Measurements from ENCODE around the gene SIK2. TPM values are rescaled to one million over a fixed set of nuclear protein-coding genes. Genes with fewer than 3 reads are reported as not detected.

The SIK2 gene
- total and polyA plus RNA-seq, 9 of the 15 experiments (the other 6 are each of a cell fraction or from before 2014, with no cell fraction given) = 0.74 to 11.6 (median 3.8) TPM

- no peak for TF ChIP-seq CHAMP1 (IDR thresholded peaks at IDR 0.05)
- TF ChIP-seq, protein P1, sequence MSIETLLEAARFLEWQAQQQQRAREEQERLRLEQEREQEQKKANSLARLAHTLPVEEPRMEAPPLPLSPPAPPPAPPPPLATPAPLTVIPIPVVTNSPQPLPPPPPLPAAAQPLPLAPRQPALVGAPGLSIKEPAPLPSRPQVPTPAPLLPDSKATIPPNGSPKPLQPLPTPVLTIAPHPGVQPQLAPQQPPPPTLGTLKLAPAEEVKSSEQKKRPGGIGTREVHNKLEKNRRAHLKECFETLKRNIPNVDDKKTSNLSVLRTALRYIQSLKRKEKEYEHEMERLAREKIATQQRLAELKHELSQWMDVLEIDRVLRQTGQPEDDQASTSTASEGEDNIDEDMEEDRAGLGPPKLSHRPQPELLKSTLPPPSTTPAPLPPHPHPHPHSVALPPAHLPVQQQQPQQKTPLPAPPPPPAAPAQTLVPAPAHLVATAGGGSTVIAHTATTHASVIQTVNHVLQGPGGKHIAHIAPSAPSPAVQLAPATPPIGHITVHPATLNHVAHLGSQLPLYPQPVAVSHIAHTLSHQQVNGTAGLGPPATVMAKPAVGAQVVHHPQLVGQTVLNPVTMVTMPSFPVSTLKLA (conservative IDR thresholded peaks at IDR 0.05) = no peak
- TF ChIP-seq XRCC3 (IDR thresholded peaks at IDR 0.05) = no peak
- TF ChIP-seq MCM7 (IDR thresholded peaks at IDR 0.05) = no peak
Measured at GRCh38 chr11:111693224-111693937, 91.1 kb downstream of the SIK2 start (continued).

GRCh38 chr11:111694851-111695250, 92.6 kb downstream of the SIK2 start:
- intact Hi-C loops (cut with micrococcal nuclease) (loop anchor here (5.0 kb wide), 1 partner anchor 93 kb away; the partner anchor contains the start of gene SIK2), in situ Hi-C loops (cut with MboI) (no loop called here)
- Histone ChIP-seq H2AFZ (ENCODE audit: low read depth, low read length) (no peak overlapping the region), H3K9ac (ENCODE audit: insufficient read depth in 1 of 2, low read depth in 2 of 2, low read length in 2 of 2) (no peak overlapping the region), H3K79me2 (ENCODE audit: control insufficient read depth, insufficient read depth, low read length) (peaks cover 5% of the 10 kb centered on the region; the same call in 2 of the 3 replicates), H3K27ac (ENCODE audit: extremely low read depth, low read depth, low read length) (no peak overlapping the region), H3K9me1 (ENCODE audit: control insufficient read depth, insufficient read depth, low read length) (no peaks in the 10 kb centered on the region), H3K27me3 (ENCODE audit: control insufficient read depth in 2 of 2, insufficient read depth in 2 of 2, low read length in 2 of 2) (no peaks in the 10 kb centered on the region), H4K20me1 (replicated peaks; ENCODE audit: control insufficient read depth, insufficient read depth, low read length) (no peaks in the 10 kb centered on the region), H3K36me3 (ENCODE audit: control insufficient read depth, insufficient read depth, low read length) (no peaks in the 10 kb centered on the region; the same call in 2 of the 3 replicates), H3K4me1 (replicated peaks in 1 of 2; ENCODE audit: control insufficient read depth in 2 of 2, insufficient read depth in 2 of 2, low read length in 2 of 2) (peaks cover 14 to 38% of the 10 kb centered on the region in 2 experiments; a peak in 4 of 5 replicates), H3K4me2 (ENCODE audit: insufficient read depth, low read length) (peak overlapping the region; percentile 14; the same call in 1 of the 2 replicates), H3K4me3 (no peak overlapping the region), H3K9me3 (replicated peaks; ENCODE audit: control insufficient read depth, insufficient read depth, low read depth, low read length) (no peaks in the 10 kb centered on the region)
- BruUV-seq (replicated peaks) = no TSS peak
- FAIRE-seq (peak; percentile 72), ATAC-seq (no peak), DNase-seq (ENCODE audit: extremely low read depth in 1 of 4, low spot score in 3 of 4) (peak in 2 of 4 experiments; percentile 29 to 61)
- CTCF ChIA-PET (ENCODE audit: low intra/inter-chr PET ratio) = no interaction called here
- 12% methylated on average over 4 of the region's 4 CpGs for WGBS (ENCODE audit: insufficient coverage, low coverage, missing lambda C conversion rate)
- POLR2A ChIA-PET = interaction anchor here (0.9 to 1.1 kb wide), 2 partner anchors 21 to 37 kb away, joined by 3 to 4 read pairs; no protein-coding TSS in a partner anchor
- TF ChIP-seq, protein P2, sequence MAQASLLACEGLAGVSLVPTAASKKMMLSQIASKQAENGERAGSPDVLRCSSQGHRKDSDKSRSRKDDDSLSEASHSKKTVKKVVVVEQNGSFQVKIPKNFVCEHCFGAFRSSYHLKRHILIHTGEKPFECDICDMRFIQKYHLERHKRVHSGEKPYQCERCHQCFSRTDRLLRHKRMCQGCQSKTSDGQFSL (CRISPR knock-in tag; IDR thresholded peaks at IDR 0.05) = no peak
- TF ChIP-seq, protein P2 (tag; IDR thresholded peaks at IDR 0.05) = no peak
- TF ChIP-seq NFXL1 (CRISPR knock-in tag; IDR thresholded peaks at IDR 0.05) (no peak), SIX5 (IDR thresholded peaks at IDR 0.05; ENCODE audit: borderline replicate concordance in 1 of 2, insufficient read depth in 1 of 2, low read depth in 1 of 2, low read length in 2 of 2) (no peak), PHF8 (IDR thresholded peaks at IDR 0.05; ENCODE audit: borderline replicate concordance, low read length) (no peak), TSHZ1 (CRISPR knock-in tag; IDR thresholded peaks at IDR 0.05) (no peak)
